ENCODE measurements around the gene TMEM190.
A peak's percentile ranks its signal among the peaks of the same experiment; 100 is the strongest.

TMEM190 gene

GRCh38 chr19:55372316-55373081 lies 4.1 kb upstream of the TMEM190 start (continued):
- TF ChIP-seq ZFP69B (tag by site-specific recombination; IDR thresholded peaks at IDR 0.05) (no peak), ZNF391 (tag by site-specific recombination; IDR thresholded peaks at IDR 0.05; ENCODE audit: borderline replicate concordance, low read depth) (no peak), ZNF335 (tag by site-specific recombination; conservative IDR thresholded peaks at IDR 0.05) (peak; percentile 34; the same call in 1 of the 2 replicates), ZSCAN23 (tag by site-specific recombination; IDR thresholded peaks at IDR 0.05) (no peak), ZNF24 (tag by site-specific recombination; IDR thresholded peaks at IDR 0.05) (0 out of 2 replicates have a peak, but pooled peaks have one; percentile 18), IKZF3 (tag by site-specific recombination; IDR thresholded peaks at IDR 0.05) (peak; percentile 65; the same call in 1 of the 2 replicates), ZNF76 (tag by site-specific recombination; IDR thresholded peaks at IDR 0.05; ENCODE audit: borderline replicate concordance, low read depth) (no peak), SP2 (tag by site-specific recombination; IDR thresholded peaks at IDR 0.05) (no peak), ZNF394 (tag by site-specific recombination; IDR thresholded peaks at IDR 0.05; ENCODE audit: borderline replicate concordance) (no peak), ZNF398 (tag by site-specific recombination; IDR thresholded peaks at IDR 0.05) (peak; percentile 95), KLF17 (tag by site-specific recombination; IDR thresholded peaks at IDR 0.05) (0 out of 2 replicates have a peak, but pooled peaks have one; percentile 34), ZEB2 (tag by site-specific recombination; IDR thresholded peaks at IDR 0.05) (peak; percentile 64), ZNF362 (tag by site-specific recombination; IDR thresholded peaks at IDR 0.05) (no peak), ZNF629 (tag by site-specific recombination; IDR thresholded peaks at IDR 0.05) (peak; percentile 79), ZNF146 (tag by site-specific recombination; IDR thresholded peaks at IDR 0.05) (no peak), ZNF600 (tag by site-specific recombination; IDR thresholded peaks at IDR 0.05) (no peak), BCL11A (tag by site-specific recombination; IDR thresholded peaks at IDR 0.05; ENCODE audit: low read depth) (peak; percentile 53; the same call in 1 of the 2 replicates), OSR2 (tag by site-specific recombination; IDR thresholded peaks at IDR 0.05) (no peak), ZSCAN4 (tag by site-specific recombination; IDR thresholded peaks at IDR 0.05) (no peak), ZBTB10 (tag by site-specific recombination; IDR thresholded peaks at IDR 0.05) (peak; percentile 23; the same call in 1 of the 2 replicates), ZNF664 (tag by site-specific recombination; IDR thresholded peaks at IDR 0.05) (no peak), ZNF311 (tag by site-specific recombination; IDR thresholded peaks at IDR 0.05; ENCODE audit: borderline replicate concordance) (no peak), GLIS1 (tag by site-specific recombination; IDR thresholded peaks at IDR 0.05) (peak; percentile 99), SP7 (tag by site-specific recombination; IDR thresholded peaks at IDR 0.05) (peak; percentile 43), ZNF785 (tag by site-specific recombination; IDR thresholded peaks at IDR 0.05) (no peak), ZNF366 (tag by site-specific recombination; conservative IDR thresholded peaks at IDR 0.05) (peak; percentile 41; the same call in 1 of the 2 replicates), TRIM28 (IDR thresholded peaks at IDR 0.05; ENCODE audit: borderline replicate concordance, low read length) (no peak)
- TF ChIP-seq, protein P1, sequence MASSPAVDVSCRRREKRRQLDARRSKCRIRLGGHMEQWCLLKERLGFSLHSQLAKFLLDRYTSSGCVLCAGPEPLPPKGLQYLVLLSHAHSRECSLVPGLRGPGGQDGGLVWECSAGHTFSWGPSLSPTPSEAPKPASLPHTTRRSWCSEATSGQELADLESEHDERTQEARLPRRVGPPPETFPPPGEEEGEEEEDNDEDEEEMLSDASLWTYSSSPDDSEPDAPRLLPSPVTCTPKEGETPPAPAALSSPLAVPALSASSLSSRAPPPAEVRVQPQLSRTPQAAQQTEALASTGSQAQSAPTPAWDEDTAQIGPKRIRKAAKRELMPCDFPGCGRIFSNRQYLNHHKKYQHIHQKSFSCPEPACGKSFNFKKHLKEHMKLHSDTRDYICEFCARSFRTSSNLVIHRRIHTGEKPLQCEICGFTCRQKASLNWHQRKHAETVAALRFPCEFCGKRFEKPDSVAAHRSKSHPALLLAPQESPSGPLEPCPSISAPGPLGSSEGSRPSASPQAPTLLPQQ (tag by site-specific recombination; IDR thresholded peaks at IDR 0.05), result peak; percentile 55
- TF ChIP-seq, protein P2, sequence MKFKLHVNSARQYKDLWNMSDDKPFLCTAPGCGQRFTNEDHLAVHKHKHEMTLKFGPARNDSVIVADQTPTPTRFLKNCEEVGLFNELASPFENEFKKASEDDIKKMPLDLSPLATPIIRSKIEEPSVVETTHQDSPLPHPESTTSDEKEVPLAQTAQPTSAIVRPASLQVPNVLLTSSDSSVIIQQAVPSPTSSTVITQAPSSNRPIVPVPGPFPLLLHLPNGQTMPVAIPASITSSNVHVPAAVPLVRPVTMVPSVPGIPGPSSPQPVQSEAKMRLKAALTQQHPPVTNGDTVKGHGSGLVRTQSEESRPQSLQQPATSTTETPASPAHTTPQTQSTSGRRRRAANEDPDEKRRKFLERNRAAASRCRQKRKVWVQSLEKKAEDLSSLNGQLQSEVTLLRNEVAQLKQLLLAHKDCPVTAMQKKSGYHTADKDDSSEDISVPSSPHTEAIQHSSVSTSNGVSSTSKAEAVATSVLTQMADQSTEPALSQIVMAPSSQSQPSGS (tag by site-specific recombination; IDR thresholded peaks at IDR 0.05; ENCODE audit: low read depth), result peak; percentile 76

Data from HEK293 (cell line).